Suprapubic skin (tissue), 4 donors: ENCODE measurements around the gene FBN1. TPM values are rescaled to one million over a fixed set of nuclear protein-coding genes. Genes with fewer than 3 reads are reported as not detected.
A peak's percentile ranks its signal among the peaks of the same experiment; 100 is the strongest.

Source experiments
- DNase-seq, 2 donors: peaks; one replicate each; pipeline ENCODE4 v3.0.0-alpha.2; 2019; ENCODE audit warnings: low spot score in 2 of 2
- H3K27ac ChIP-seq: fragments of 200-600 bp; sonication (generic); one replicate; pipeline ENCODE4 v1.5.1; 2019
- H3K27me3 ChIP-seq: fragments of 200-600 bp; sonication (generic); one replicate; pipeline ENCODE4 v1.5.1; 2019
- H3K36me3 ChIP-seq: fragments of 200-600 bp; sonication (generic); one replicate; pipeline ENCODE4 v1.5.1; 2019
- H3K4me1 ChIP-seq: fragments of 200-600 bp; sonication (generic); one replicate; pipeline ENCODE4 v1.5.1; 2019
- H3K4me3 ChIP-seq: fragments of 200-600 bp; sonication (generic); one replicate; pipeline ENCODE4 v1.5.1; 2019; ENCODE audit warnings: mild to moderate bottlenecking
- H3K9me3 ChIP-seq: fragments of 200-600 bp; sonication (generic); one replicate; pipeline ENCODE4 v1.5.1; 2019
- CTCF ChIP-seq, 2 donors: fragments of 200-600 bp in 1 of 2; fragments of 450-650 bp in 1 of 2; sonication (generic) in 1 of 2; IDR thresholded peaks; one replicate each; pipeline ENCODE4 v1.5.1; 2016 to 2019; ENCODE audit warnings: antibody characterized with exemption in 2 of 2, mild to moderate bottlenecking in 1 of 2, moderate library complexity in 1 of 2
- EP300 ChIP-seq: sonication (generic); formaldehyde crosslinking; IDR thresholded peaks from one replicate; pipeline ENCODE4 v1.6.1; 2017; ENCODE audit warnings: antibody characterized with exemption
- POLR2A ChIP-seq, 2 donors: fragments of 450-650 bp; IDR thresholded peaks; one replicate each; pipeline ENCODE4 v1.6.1; 2017; ENCODE audit warnings: antibody characterized with exemption in 2 of 2, mild to moderate bottlenecking in 2 of 2, moderate library complexity in 2 of 2
- POLR2AphosphoS5 ChIP-seq, 3 donors: sonication (generic); formaldehyde crosslinking; IDR thresholded peaks; one replicate each; pipeline ENCODE4 v1.6.1; 2017; ENCODE audit warnings: antibody characterized with exemption in 3 of 3
- WGBS: methylation state at CpG from one replicate; pipeline ENCODE4 v1.1.5; 2018; 5-methylcytosine and 5-hydroxymethylcytosine counted together
- total RNA-seq, 4 donors: library from RNA; depleted of rRNA; stranded (reverse); fragments of >200 nt; gene quantifications; one replicate each; pipeline ENCODE4 v1.1.0, GENCODE V29; 2016

FBN1 gene
- total RNA-seq, 4 donors from 2014 or later: 12.6 to 24.6 (median 21.0) TPM

DNA sequence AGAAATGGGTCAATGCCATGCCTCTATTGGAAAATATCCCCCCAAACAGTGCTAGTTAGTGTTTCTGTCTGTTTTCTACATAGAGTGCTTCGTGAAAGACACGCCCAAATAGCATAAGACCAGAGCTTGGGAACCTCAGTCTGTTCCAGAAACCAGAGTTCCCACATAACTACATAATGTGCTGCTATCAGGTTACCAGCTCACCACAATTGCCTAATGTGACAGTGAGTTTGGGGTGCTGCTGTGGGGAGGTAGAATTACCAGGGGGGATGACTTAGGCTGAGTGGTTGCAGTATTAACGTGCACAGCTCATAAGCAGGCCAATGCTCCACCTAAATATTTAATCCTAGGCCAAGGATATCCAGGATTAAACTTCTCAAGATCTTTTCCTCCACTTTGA, 275.0 kb downstream of the FBN1 start:
- Histone ChIP-seq H3K27ac (no peak overlapping the region), H3K4me3 (no peak overlapping the region), H3K4me1 (no peaks in the 10 kb centered on the region), H3K9me3 (no peaks in the 10 kb centered on the region), H3K36me3 (no peaks in the 10 kb centered on the region), H3K27me3 (no peaks in the 10 kb centered on the region)
- DNase-seq: no peak
- WGBS: 69% methylated on average over 3 of the region's 3 CpGs
- no peak for TF ChIP-seq CTCF (IDR thresholded peaks at IDR 0.05)
- no peak for TF ChIP-seq POLR2A (IDR thresholded peaks at IDR 0.05)
- no peak for TF ChIP-seq EP300
- TF ChIP-seq POLR2AphosphoS5 (IDR thresholded peaks at IDR 0.05): no peak

- no peaks in the 10 kb centered on the region for H3K9me3 ChIP-seq
- no peaks in the 10 kb centered on the region for H3K4me1 ChIP-seq
- DNase-seq: no peak
- H3K27me3 ChIP-seq: no peaks in the 10 kb centered on the region
- TF ChIP-seq POLR2AphosphoS5 (IDR thresholded peaks at IDR 0.05) (no peak), CTCF (IDR thresholded peaks at IDR 0.05) (no peak), EP300 (no peak), POLR2A (IDR thresholded peaks at IDR 0.05) (no peak)
- no peaks in the 10 kb centered on the region for H3K36me3 ChIP-seq
- 72% methylated on average over 3 of the region's 3 CpGs for WGBS
- no peak overlapping the region for H3K4me3 ChIP-seq
- no peak overlapping the region for H3K27ac ChIP-seq
These were observed 278.0 kb downstream of the FBN1 start for GRCh38 chr15:48367483-48367882.

DNA sequence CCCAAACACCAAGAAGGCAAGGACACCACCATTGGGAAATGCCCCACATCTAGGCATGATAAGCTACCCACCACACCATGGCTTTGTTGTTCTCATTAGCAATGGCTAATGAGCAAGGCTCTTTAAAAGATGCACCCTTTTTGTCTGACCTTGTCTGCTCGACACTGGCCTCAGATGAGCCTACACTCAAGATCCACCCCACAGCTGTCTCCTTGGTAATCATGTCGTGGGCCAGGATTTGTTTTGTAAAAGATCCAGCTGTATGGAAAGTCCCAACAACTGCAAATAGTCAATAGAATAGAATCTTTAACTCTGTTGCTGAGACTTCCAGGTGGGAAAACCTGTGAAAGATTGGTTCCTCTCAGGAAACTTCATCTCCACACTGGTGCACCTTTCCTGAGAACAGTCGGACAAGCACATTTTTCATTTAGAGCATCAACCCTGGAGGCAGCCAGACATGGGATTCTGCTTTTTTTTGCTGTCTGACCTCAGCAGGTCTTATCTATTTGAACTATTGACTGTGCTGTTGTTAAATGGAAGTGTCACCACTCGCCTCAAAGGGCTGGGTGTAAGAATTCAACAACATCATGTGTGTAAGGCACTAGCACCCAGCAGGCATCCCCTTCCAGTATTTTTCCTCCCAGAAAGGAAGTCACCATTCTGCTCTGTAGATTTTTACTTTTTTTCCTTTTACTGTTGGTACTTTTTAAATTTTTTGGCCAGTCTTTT, 278.8 kb downstream of the FBN1 start:
- DNase-seq: no peak
- TF ChIP-seq CTCF (IDR thresholded peaks at IDR 0.05): no peak
- no peak for TF ChIP-seq POLR2A (IDR thresholded peaks at IDR 0.05)
- no peak for TF ChIP-seq EP300
- TF ChIP-seq POLR2AphosphoS5 (IDR thresholded peaks at IDR 0.05): no peak
- Histone ChIP-seq H3K9me3 (no peaks in the 10 kb centered on the region), H3K27me3 (no peaks in the 10 kb centered on the region), H3K36me3 (no peaks in the 10 kb centered on the region), H3K27ac (peak overlapping the region; percentile 23), H3K4me3 (no peak overlapping the region), H3K4me1 (no peaks in the 10 kb centered on the region)
- WGBS: 51% methylated on average over 4 of the region's 4 CpGs

DNA sequence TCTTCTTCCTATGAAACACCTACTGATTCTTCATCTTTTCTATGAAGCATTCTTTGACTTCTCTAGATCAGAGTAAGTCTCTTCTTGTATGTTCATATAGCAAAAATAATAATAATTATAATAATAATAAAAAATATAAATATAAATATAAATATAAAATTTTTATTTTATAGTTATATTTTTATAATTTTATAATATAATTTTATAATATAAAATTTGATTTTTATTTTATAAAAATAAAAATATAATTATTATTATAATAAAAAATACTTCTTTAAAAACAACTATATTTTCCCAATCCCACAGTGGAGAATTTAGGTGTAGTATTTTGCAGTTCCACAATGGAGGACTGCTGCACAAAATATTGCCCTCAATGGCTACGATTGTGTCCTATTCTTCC, 279.9 kb downstream of the FBN1 start:
- Histone ChIP-seq H3K9me3 (no peaks in the 10 kb centered on the region), H3K27ac (no peak overlapping the region), H3K4me3 (no peak overlapping the region), H3K4me1 (no peaks in the 10 kb centered on the region), H3K27me3 (no peaks in the 10 kb centered on the region), H3K36me3 (no peaks in the 10 kb centered on the region)
- TF ChIP-seq POLR2AphosphoS5 (IDR thresholded peaks at IDR 0.05) (no peak), EP300 (no peak), CTCF (IDR thresholded peaks at IDR 0.05) (no peak), POLR2A (IDR thresholded peaks at IDR 0.05) (no peak)
- 98% methylated on average over 1 of the region's 1 CpG for WGBS
- no peak for DNase-seq

DNA sequence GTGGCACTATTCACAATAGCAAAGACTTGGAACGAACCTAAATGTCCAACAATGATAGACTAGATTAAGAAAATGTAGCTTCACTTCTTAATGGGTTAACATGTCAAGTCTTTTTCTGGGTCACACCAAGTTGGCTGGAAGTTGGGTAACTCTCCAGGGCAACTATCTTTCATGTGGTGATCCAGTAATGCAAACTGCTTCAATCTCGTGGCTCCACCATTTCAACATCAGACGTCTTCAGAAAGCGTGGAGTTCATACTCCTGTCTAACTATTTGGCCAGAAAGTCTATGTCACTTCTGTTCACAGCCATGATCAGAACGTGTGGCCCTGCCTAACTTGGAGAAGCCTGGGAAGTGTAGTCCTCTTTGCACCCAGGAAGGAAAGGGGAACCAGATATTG, 282.0 kb downstream of the FBN1 start:
- H3K27me3 ChIP-seq: no peaks in the 10 kb centered on the region
- H3K4me1 ChIP-seq: peaks cover 3% of the 10 kb centered on the region
- H3K4me3 ChIP-seq: no peak overlapping the region
- no peak overlapping the region for H3K27ac ChIP-seq
- 58% methylated on average over 5 of the region's 5 CpGs for WGBS
- no peak for DNase-seq
- H3K36me3 ChIP-seq: no peaks in the 10 kb centered on the region
- no peak for TF ChIP-seq POLR2AphosphoS5 (IDR thresholded peaks at IDR 0.05)
- no peak for TF ChIP-seq POLR2A (IDR thresholded peaks at IDR 0.05)
- TF ChIP-seq CTCF (IDR thresholded peaks at IDR 0.05): no peak
- TF ChIP-seq EP300: no peak
- no peaks in the 10 kb centered on the region for H3K9me3 ChIP-seq
